Right kidney (tissue), 1 donor: ENCODE data around the gene KCNAB1.

Source experiments
- DNase-seq: peaks from one replicate; pipeline ENCODE4 v3.0.0-alpha.2; 2016

Gene KCNAB1

DNA sequence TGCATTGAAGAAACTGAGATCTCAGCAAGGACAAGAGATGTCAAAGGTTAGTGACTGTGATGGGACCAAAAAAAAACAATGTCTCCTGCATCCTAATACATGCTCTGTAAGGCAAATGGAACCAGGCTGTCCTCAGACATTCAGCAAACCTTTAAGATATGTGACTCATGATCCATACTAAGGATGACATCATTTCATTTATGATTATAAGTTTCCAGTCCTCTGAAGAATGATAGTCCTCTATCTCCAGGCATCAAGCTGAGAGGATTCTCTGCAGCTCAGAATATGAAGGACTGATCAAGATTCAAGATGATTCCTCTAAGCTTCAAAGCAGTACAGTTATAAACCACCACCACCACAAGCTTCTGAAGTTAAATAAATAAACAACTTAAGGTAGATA, 386.9 kb downstream of the KCNAB1 start:
- DNase-seq: no peak

DNA sequence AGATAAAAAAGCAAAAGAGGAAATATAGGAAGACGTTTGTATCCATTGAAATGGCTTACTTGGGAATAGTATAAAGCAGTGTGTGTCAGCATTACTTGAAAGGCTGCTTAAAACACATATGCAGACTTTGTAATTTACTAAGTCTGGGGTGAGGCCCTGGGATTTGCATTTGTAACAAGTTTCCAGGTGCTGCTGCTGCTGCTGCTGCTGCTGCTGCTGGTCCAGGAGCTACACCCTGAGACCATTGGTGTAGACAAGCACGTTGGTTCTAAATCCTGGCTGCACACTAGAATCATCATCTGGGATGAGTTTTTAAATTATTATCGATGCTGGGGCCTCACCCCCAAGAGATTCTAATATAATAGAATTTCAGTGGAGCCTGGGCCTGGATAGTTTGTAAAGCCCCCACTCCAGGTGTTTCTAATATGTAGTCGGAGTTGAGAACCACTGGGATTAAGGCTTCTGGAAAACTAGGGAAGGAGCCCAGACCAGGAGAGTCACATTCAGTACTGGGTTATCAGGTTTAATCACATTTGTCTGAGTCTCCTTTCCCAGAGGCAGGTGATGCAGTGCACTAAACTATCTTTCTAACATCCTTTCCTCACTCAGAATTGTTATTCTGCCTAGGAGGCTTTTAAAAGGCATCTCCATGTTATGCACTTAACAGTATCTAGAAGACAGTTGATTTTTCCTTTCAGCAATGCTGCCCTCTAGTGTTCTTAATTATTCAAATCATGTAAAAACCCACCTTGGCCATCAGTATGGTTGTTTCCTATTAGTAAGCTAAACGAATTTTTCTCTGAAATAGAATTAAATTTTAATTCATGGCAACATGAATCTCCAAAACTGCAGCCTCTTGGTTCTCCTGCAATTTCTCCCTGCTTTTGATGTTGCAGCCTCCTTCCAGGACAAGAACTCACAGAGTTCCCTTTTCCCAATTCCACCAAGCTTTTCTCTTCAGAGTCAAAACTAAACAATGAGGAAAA, 389.1 kb downstream of the KCNAB1 start:
- peak; percentile 23 for DNase-seq

DNA sequence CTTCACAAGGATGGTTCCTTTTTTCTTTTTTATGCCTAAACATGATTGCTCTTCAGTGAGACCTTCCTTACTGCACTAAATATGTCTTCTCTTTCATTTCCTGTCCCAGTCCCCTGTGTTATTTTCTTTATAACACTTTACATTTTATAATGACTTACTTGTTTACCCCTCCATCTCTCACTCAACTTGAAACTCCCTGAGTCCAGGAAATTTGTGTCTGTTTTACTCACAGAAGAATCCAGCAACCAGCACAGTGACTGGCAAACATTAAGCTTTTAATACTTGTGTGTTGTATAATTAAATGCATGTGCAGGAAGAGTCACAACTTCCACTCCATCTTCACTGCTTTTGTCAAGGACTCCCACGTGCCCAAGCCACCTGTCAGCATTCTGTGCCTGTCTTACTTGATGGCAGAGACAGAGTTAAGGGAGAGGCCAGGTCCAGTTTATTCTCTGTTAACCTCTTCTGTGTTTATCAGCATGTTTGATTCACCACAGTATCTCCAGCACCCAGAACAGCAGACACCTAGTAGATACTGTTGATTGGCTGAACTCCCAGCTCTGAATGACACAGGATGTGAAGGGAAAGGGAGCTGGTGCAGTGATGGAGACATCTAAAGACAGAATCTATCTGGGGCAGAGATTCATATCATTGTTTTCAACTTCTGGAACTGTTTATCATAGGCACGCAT, 391.8 kb downstream of the KCNAB1 start:
- no peak for DNase-seq

DNA sequence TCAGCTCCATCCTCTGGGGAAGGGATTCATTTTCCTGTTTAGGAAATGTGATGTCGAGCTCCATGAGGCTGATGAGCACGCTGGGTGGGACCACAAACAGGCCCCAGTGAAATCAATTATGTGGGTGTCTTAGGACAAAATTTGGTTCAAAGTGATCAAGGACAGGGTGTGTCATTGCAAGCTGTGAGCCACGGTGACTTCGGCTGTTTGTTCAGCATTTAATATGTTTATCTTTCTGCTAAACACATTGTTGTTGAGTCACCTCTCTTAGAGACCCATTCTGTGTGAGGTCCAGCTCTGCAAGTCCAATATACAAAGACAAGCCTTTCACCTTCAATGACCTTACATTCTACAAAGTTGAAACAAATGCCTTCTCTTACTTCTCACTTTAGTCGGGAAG, 393.2 kb downstream of the KCNAB1 start:
- DNase-seq: no peak

DNA sequence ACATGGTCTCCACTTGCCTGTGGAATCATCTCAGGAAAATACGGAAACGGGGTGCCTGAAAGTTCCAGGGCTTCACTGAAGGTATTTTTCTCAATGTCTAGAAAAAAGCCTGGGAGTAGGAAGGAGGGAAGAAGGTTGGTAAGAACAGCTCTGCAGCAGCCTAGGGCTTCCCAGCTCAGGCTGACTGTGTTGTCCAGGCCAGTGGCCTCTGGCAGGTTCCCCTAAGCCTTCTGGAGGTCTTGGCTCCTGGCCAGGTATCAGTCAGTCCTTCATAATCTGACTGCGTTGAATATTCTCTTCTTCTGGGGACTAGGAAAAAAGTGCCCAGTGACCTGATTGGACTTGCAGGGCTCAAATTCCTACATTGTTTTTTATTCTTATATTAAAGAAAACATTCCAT, 395.9 kb downstream of the KCNAB1 start:
- DNase-seq: no peak

DNA sequence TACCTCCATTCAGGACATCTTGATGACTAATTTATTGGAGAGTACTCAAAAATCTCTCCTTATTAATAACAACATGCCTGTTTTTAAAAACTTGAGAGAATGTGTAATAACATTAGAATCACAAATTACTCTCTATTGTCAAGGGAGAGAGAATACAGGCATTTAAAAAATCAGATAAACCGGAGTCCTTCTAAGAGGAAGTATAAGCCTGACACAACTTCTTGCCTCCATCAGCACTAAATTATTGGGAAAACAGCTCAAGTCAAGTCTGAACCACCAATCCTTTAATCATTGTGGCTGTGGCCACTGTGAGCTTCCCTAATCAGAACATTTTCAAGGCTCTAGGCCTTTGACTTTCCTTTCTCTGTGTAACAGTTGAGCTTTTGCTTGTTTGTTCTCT, 396.6 kb downstream of the KCNAB1 start:
- DNase-seq: no peak

DNA sequence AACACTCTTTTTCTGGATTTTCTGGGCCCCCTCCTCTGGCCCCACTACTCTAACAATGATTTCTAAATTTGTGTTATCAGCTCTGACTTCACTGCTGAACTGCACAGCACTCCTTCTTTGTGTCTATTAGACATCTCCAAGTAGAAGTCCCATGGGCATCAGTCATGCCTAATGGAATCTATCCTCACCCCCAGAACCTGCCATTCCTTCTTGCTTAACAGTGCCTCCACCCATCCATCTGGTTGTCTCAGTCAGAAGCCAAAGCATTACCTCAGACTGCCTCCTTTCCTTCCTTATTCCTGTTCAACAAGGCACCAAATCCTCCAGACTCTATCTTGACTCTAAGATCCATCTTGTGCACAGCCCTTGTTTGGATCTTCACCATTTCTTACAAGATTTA, 398.3 kb downstream of the KCNAB1 start:
- no peak for DNase-seq

DNA sequence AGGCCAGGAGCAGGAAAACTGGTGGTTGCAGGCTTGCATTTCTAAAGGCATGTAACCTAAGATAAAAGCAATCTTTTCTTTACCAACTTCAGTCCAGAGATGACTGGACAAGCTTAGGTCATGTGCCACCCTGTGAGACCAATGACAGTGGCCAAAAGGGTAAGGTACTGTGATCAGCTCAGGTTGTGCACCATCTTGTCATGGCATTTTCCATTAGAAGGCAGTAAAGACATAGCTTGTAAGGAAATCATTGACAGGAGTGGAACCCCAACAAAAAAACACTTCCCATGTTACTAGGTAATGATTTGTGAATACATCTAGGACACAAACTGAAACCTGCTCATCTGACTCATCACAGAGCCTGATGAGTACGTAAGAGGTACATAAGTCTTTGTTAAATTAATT, 399.4 kb downstream of the KCNAB1 start:
- DNase-seq: no peak

DNA sequence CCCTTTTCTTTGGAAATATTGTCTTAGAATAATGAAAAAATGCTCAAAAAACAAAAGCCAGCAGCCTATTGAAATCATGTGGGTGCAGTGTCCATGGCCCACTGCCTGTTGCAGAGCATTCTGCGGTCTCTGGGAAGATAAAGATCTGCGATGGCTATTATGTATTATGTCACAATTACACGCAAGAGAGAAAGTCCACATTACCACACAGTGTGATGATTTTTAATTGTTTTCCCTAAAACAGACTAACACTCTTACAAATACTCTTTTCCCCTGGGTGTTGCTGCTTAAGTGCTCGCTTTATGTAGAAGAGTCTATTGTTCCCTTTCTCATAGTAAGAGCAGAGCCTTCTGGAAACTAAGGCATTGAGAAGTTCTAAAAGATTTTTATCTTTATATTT, 402.3 kb downstream of the KCNAB1 start:
- DNase-seq: no peak

DNA sequence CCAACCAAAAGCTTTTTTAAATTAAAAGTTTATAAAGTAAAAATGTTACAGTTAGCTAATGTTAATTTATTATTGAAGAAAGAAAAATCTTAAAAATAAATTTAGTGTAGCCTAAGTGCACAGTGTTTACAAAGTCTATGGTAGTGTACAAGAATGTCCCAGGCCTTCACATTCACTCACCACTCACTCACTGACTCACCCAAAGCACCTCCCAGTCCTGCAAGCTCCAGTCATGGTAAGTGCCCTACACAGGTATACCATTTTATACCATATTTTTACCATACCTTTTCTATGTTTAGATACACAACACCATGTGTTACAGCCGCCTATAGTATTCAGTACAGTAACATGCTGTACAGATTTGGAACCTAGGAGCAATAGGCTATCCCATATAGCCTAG, 405.4 kb downstream of the KCNAB1 start:
- DNase-seq: no peak

DNA sequence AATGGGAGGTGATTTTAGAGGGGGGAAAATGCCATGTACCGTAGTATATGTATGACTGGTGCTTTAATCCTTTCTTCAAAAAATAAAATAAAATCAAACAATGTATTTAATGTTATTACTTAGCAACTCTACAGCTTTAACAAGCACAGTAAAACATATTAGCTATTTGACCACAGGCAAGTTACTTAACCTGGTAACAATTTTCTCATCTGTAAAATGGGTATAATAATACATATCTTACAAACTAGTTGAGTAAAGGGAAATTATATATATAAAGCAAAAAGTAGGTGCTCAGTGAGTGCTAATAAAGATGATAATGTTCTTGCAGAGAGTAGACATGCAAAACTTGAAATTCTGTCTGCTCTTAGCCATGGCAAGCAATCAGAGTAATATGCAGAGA, 406.7 kb downstream of the KCNAB1 start:
- DNase-seq: no peak

DNA sequence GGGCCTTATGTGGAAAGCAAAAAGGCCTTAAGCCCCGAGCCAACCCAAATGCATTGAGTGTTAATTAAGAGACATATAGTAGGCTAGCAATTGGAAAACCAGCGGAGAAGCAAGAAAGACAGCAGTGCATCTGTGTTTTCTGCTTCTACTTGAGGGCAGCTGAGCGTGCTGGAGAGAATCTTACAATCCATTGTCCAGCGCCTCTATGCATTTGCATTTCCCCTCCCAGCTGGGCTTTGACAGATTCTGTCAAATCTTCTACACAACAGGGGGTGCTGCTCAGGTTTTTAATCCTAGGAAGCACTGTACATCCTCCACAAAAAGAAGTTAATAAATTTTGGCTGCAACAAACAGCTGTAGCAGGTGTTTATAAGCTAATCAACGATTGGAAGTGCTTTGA, 410.6 kb downstream of the KCNAB1 start:
- DNase-seq: no peak

DNA sequence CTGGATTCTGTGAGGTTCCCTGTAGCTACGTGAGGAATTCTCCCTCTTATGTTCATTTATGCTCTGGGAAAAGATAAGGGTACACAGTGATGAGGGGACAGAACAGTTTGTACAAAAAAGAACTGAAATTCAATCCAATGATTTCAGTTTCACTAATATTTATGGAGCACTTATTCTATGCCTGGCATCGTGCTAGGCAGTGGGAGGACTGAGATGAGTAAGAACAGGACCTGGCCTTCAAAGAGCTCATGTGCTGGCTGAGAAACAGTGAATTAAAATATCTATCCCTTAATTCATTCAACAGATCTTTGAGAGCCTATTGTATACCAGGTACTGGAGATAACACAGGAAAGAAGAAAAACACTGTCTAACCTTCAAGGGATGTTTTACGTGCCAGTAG, 412.4 kb downstream of the KCNAB1 start:
- DNase-seq: no peak

DNA sequence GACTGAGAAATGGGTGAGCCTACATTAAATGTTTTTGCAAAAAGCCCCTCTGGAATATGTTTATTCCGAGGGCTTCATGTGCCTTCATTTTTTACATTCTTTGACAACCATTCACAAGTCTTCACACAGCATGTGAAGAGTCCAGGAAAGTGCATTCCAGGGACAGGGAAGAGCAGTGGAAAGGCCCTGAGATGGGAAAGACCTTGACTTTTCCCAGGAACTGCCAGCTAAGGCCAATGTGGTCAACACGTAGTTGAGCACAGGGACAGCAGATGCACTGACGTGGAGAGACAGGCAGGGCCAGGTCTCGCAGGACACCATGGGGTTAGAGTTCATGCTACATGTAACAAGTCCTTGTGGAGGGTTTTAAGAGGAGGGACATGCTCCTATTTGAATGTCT, 412.8 kb downstream of the KCNAB1 start:
- no peak for DNase-seq

DNA sequence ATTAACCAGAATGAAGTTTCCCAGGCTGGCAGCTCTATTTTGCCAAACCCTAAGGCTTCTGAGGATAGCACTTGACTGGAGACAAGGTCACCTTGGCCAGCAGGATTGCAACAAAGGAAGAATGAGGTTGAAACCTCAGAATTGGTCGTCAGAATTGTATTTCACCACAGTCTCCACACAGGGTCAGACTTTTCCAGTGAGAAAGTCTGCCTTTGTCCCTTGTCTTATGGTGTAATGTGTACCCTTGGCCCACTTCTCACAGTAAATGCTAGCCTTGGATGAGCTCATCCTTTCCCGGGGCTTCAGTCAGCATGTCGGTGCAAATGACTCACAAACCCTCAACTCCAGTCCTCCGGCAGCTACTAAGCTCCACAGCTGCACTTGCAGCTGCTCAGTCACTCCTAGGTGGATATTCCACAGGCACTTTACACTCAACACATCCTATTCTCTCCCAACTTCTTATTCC, 414.8 kb downstream of the KCNAB1 start:
- peak; percentile 33 for DNase-seq

DNA sequence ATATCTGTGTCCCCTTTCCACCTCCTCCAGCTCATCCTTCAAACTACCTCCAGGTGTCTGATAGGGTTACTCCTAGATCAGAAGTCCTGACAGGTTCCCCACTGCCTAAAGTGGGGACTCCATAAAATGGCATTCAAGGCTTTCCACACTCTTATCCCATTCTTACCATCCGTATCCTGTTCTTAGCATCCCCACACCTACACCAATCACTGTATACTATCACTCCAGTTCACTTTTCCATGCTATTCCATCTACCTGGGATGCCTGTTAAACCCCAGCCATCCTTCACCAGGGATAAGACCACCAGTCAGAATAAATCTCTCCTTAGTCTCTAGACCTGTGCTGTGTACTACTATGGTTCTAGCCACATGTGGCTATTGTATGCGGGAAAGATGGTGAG, 415.4 kb downstream of the KCNAB1 start:
- no peak for DNase-seq

DNA sequence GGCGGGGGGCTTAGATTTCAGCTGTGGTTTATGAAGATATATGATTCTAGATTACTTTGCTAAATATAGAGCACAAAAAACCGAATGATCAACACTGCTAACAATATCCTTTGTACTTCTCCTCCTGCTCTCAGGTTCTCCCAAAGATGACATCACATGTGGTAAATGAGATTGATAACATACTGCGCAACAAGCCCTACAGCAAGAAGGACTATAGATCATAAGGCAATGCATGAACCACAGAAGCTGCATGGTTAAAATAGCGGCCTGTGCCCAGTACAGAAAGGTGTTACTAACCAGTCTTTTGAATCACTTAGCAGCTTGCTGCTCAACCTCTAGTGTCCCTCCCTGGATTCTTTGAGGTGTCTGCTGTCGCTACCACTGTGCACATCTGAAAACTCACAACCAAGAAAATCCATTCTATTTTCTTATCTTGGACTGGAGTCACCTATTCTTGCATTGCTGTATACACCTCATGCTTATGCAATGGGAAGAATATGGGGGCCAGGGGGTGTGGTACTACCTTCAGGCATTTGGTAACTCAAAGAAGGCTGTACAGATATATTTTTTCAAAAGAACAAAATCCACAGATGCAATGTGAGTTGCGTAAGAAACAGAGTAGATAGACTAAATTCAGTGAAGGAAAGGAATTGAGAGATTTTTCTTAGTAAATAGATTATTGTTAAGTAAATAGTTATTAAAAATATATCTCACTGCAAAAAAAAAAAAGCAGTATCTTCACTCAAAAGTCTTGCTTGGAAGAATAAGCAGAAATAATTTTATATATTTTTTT, 416.3 kb downstream of the KCNAB1 start:
- no peak for DNase-seq

DNA sequence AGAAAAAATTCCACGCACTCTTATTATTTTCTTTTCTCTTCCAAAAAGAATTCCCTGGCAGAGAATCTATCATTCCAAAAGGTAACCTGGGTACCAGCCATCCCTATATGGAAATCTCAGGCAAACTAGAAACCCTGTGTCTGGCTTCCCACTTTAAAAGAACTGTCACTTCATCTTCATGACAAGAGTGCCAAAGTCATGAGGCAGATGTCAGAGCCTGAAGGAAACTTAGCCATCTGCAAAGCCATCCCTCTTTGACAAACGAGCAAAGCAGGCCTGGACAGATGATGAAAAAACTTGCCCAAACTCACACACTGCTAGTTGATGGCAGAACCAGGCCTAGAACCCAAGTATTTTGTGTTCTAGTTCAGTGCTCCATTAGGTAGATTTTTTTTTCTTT, 418.7 kb downstream of the KCNAB1 start:
- DNase-seq: no peak

DNA sequence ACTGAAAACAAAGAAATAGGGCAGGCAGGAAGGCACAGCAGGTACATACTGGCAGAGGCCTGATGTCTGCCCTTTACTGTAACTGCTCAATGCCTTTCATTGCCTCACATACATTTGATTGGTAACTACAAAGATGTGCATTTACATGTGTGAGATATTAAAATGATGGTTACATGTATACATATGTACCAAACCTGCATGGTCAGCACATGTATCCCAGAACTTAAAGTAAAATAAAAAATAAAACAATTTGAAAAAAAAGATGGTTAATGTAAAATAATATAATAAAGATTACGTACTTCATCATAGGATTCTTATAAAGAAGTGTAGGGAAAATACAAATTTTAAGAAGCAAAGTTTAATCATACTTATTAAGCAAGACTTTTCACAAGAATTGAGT, 419.4 kb downstream of the KCNAB1 start:
- DNase-seq: no peak

DNA sequence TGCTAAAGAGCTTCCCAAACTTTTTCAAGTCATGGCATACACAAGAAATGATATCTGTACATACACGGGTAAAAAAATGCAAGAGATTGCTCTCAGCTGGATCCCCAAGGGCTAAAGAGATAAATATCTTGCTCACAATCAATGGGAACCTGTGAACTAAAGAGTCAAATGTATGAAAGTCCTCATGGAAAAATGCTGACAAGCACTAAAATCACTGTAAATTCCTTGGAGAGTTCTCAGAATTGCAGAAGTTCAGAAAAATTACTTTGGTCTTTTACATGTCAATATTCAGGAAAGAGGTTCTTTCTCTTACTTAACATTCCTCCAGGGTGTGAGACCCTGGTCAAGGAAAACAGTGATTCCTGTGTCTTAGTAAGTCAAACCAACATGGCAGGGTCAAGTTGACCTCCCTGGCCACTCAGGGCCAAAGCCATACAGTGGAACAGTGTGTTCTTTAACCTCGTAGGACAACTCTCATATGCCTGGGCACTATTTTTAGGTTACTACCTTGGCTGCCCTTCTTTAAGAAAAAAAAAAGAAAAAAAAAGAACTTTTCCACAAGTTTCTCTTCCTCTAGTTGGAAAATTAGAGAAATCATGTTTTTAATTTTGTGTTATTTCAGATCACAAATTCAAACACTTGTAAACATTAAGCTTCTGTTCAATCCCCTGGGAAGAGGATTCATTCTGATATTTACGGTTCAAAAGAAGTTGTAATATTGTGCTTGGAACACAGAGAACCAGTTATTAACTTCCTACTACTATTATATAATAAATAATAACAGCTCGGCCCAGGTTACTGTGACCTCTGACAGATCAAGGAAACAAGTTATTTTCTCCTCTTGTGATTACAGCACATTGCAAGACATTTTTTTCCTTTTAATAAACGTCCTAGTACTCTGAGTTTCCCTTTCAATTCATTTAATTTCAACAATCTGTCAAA, 422.0 kb downstream of the KCNAB1 start:
- no peak for DNase-seq

DNA sequence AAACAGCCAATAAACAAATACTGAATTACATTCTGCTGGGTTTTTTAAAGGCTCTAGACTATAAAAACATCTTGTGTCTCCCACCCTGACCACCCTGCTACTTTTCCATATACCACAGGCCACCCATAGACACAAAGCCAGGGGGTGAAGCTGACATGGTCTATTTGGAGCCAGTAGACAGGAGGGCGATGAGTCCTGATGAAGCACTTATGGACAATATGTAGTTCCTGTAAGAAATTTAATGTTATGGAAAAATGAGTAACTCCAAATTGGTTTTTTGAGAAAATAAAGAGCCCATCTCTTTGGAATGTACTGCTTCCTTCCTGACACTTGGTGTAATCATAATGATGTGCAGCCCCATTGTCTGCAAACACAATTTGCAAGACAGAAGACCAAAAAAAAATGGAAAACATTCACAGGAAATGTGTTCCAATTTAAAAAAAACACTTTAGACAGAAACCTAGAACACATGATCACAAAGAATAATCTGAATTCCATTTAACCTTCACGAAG, 422.7 kb downstream of the KCNAB1 start:
- DNase-seq: no peak
